ENCODE data around the gene PPP2R3A. TPM values are rescaled to one million over a fixed set of nuclear protein-coding genes. Genes with fewer than 3 reads are reported as not detected.

PPP2R3A gene
- total and polyA plus RNA-seq, 9 of the 15 experiments (the other 6 are each of a cell fraction or from before 2014, with no cell fraction given), result 0.10 to 0.50 (median 0.24) TPM

- TF ChIP-seq BDP1 (IDR thresholded peaks at IDR 0.05; ENCODE audit: insufficient read depth, insufficient read length) (no peak), KLF1 (tag; IDR thresholded peaks at IDR 0.05) (peak; percentile 71; the same call in 1 of the 2 replicates), FOXA3 (CRISPR knock-in tag; conservative IDR thresholded peaks at IDR 0.05 in 1 of 2, IDR thresholded peaks at IDR 0.05 in 1 of 2) (peak in 1 of 2 experiments; percentile 71; a peak in 1 of 4 replicates), TCF7L2 (IDR thresholded peaks at IDR 0.05; ENCODE audit: low read depth, low read length) (no peak), ZNF699 (CRISPR knock-in tag; IDR thresholded peaks at IDR 0.05; ENCODE audit: insufficient replicate concordance) (no peak), GATA2 (CRISPR knock-in tag; IDR thresholded peaks at IDR 0.05) (no peak), NELFE (IDR thresholded peaks at IDR 0.05; ENCODE audit: insufficient read depth, insufficient read length) (no peak), RBM22 (IDR thresholded peaks at IDR 0.05; ENCODE audit: low read depth, low read length, poor library complexity, severe bottlenecking) (peak; percentile 60), ZNF586 (CRISPR knock-in tag; conservative IDR thresholded peaks at IDR 0.05) (no peak), IRF2 (CRISPR knock-in tag; IDR thresholded peaks at IDR 0.05) (no peak), ZBTB5 (IDR thresholded peaks at IDR 0.05) (no peak), FOXM1 (IDR thresholded peaks at IDR 0.05; ENCODE audit: low read depth) (no peak), FOXM1 (CRISPR knock-in tag; IDR thresholded peaks at IDR 0.05; ENCODE audit: low read depth) (peak; percentile 49; the same call in 1 of the 2 replicates), JUND (IDR thresholded peaks at IDR 0.05; ENCODE audit: borderline replicate concordance, low read depth, low read length) (no peak), JUND (tag; IDR thresholded peaks at IDR 0.05; ENCODE audit: borderline replicate concordance, low read depth, low read length) (no peak; the same call in 2 of the 3 replicates), ASH1L (IDR thresholded peaks at IDR 0.05; ENCODE audit: borderline replicate concordance, low read depth, partially characterized antibody) (peak; percentile 48), MAFG (tag; conservative IDR thresholded peaks at IDR 0.05) (no peak), SMARCE1 (IDR thresholded peaks at IDR 0.05) (no peak), SOX6 (IDR thresholded peaks at IDR 0.05) (peak; percentile 71), IRF9 (tag; IDR thresholded peaks at IDR 0.05) (no peak), CBX5 (IDR thresholded peaks at IDR 0.05; ENCODE audit: borderline replicate concordance, low read depth) (no peak), ZKSCAN8 (CRISPR knock-in tag; IDR thresholded peaks at IDR 0.05) (no peak), EHMT2 (IDR thresholded peaks at IDR 0.05) (no peak), ZNF324 (CRISPR knock-in tag; IDR thresholded peaks at IDR 0.05) (no peak), ADNP (tag; IDR thresholded peaks at IDR 0.05) (no peak)
- TF ChIP-seq, protein P1, sequence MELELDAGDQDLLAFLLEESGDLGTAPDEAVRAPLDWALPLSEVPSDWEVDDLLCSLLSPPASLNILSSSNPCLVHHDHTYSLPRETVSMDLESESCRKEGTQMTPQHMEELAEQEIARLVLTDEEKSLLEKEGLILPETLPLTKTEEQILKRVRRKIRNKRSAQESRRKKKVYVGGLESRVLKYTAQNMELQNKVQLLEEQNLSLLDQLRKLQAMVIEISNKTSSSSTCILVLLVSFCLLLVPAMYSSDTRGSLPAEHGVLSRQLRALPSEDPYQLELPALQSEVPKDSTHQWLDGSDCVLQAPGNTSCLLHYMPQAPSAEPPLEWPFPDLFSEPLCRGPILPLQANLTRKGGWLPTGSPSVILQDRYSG (tag; conservative IDR thresholded peaks at IDR 0.05; ENCODE audit: low read depth), result peak; percentile 59; the same call in 1 of the 2 replicates
These were observed 231.1 kb downstream of the PPP2R3A start (continued) for GRCh38 chr3:136196401-136197158.

All from K562 (cell line).